A673 (cell line): ENCODE data around the gene GNRH2. TPM values are rescaled to one million over a fixed set of nuclear protein-coding genes. Genes with fewer than 3 reads are reported as not detected.

Experiments
- BruUV-seq: library from RNA; stranded (reverse); fragments of 400-500 nt; replicated peaks from 2 replicates; lab custom pipeline; 2021; lab: Mats Ljungman, UMichigan
- CTCF ChIA-PET: fragments of 300-600 bp; sonication (Branson Sonifier 250); formaldehyde crosslinking; loops from one replicate; lab custom pipeline; 2022; ENCODE audit warnings: antibody characterized with exemption; lab: Charles Lee
- POLR2A ChIA-PET: fragments of 300-600 bp; sonication (Branson Sonifier 250); formaldehyde crosslinking; loops from one replicate; lab custom pipeline; 2022; ENCODE audit warnings: antibody characterized with exemption; ENCODE audit not compliant: low non-redundant PET; lab: Charles Lee
- DNase-seq: peaks from one replicate; pipeline ENCODE4 v3.0.0-alpha.2; 2015; ENCODE audit warnings: low spot score
- H3K27ac ChIP-seq: fragments of 200-600 bp; sonication (generic); 2 replicates; pipeline ENCODE4 v1.5.1; 2016; ENCODE audit warnings: mixed run types, low read depth, mild to moderate bottlenecking, mixed read lengths, antibody characterized with exemption, low read length; ENCODE audit not compliant: poor library complexity, severe bottlenecking
- H3K27me3 ChIP-seq: fragments of 200-600 bp; sonication (generic); replicated peaks from 2 replicates; pipeline ENCODE4 v1.6.1; 2017; ENCODE audit warnings: mixed run types, low read depth, mild to moderate bottlenecking, mixed read lengths, antibody characterized with exemption, low read length; ENCODE audit not compliant: insufficient read depth, poor library complexity
- H3K36me3 ChIP-seq: fragments of 200-600 bp; sonication (generic); 2 replicates; pipeline ENCODE4 v1.6.1; 2016; ENCODE audit warnings: mixed run types, mild to moderate bottlenecking, mixed read lengths, antibody characterized with exemption, low read length; ENCODE audit not compliant: insufficient read depth, poor library complexity, severe bottlenecking
- H3K4me1 ChIP-seq: fragments of 200-600 bp; sonication (generic); 2 replicates; pipeline ENCODE4 v1.6.1; 2017; ENCODE audit warnings: mixed run types, mild to moderate bottlenecking, mixed read lengths, antibody characterized with exemption, low read length; ENCODE audit not compliant: insufficient read depth, poor library complexity, severe bottlenecking
- H3K4me3 ChIP-seq: fragments of 200-600 bp; sonication (generic); 2 replicates; pipeline ENCODE4 v1.5.1; 2016; ENCODE audit warnings: low read depth, mixed run types, mild to moderate bottlenecking, mixed read lengths, low read length; ENCODE audit not compliant: poor library complexity, severe bottlenecking
- H3K9me3 ChIP-seq: fragments of 200-600 bp; sonication (generic); 2 replicates; pipeline ENCODE4 v1.6.1; 2016; ENCODE audit warnings: mixed run types, low read depth, mild to moderate bottlenecking, mixed read lengths, antibody characterized with exemption, low read length; ENCODE audit not compliant: poor library complexity, severe bottlenecking
- EZH2 ChIP-seq: fragments of 200-600 bp; sonication (generic); IDR thresholded peaks from 2 replicates; pipeline ENCODE4 v1.6.1; 2017; ENCODE audit warnings: borderline replicate concordance, low read depth, mild to moderate bottlenecking, mixed read lengths, antibody characterized with exemption, low read length; ENCODE audit not compliant: poor library complexity, severe bottlenecking
- intact Hi-C: fragments of 100-400 bp; cut with micrococcal nuclease; formaldehyde crosslinking; loops from one replicate; pipeline ENCODE4 v1.10.0; 2022; ENCODE audit not compliant: unreplicated experiment
- total RNA-seq: library from RNA; stranded (reverse); gene quantifications from 2 replicates; pipeline ENCODE4 v1.2.3, GENCODE V29; 2021
- TF ChIP-seq, protein P1 (sequence below): fragments of 300-800, 200-600 bp; sonication (generic); conservative IDR thresholded peaks from 2 replicates; pipeline ENCODE4 v1.5.1; 2017; ENCODE audit warnings: low read depth, mild to moderate bottlenecking, antibody characterized with exemption, low read length, moderate library complexity, mixed read lengths

GNRH2 gene
- total RNA-seq, 1 experiment from 2014 or later, result 1.5 TPM

DNA sequence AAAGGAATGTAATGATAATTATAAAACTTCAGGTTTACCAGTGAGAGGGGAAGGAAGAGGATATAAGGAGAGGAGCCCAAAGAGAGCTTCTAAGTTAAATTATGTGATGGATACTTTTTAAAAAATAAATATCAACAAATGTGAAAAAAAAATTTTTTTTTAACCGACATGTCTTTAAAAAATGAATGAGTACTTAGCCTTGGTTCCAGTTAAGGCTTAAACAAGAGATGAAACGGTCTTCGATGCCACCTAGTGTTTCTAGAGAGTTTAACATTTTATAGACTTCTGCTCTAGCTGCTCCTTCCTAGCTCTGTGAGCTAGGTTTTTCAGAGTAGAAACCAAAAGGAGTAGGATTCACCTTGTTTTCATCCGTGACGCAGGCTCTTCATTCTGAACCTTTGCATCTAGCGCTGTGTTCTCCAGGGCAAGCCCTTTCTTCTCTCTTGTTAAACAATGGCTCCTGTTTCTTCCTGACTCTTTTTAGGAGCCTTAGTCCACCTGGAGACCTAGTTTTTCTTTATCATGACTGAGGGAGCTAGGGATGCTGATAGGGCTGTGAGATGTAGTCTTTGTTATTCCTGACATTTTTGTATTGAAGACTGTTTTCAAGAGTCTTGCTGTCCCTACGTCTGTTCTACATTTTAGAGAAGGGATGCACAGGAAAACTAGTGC, 42.4 kb upstream of the GNRH2 start:
- TF ChIP-seq, protein P1, sequence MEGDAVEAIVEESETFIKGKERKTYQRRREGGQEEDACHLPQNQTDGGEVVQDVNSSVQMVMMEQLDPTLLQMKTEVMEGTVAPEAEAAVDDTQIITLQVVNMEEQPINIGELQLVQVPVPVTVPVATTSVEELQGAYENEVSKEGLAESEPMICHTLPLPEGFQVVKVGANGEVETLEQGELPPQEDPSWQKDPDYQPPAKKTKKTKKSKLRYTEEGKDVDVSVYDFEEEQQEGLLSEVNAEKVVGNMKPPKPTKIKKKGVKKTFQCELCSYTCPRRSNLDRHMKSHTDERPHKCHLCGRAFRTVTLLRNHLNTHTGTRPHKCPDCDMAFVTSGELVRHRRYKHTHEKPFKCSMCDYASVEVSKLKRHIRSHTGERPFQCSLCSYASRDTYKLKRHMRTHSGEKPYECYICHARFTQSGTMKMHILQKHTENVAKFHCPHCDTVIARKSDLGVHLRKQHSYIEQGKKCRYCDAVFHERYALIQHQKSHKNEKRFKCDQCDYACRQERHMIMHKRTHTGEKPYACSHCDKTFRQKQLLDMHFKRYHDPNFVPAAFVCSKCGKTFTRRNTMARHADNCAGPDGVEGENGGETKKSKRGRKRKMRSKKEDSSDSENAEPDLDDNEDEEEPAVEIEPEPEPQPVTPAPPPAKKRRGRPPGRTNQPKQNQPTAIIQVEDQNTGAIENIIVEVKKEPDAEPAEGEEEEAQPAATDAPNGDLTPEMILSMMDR, result peak; percentile 64
- TF ChIP-seq EZH2, result no peak
- Histone ChIP-seq H3K4me3 (no peak overlapping the region), H3K4me1 (no peaks in the 10 kb centered on the region), H3K9me3 (no peaks in the 10 kb centered on the region), H3K27ac (no peak overlapping the region), H3K36me3 (peaks cover 6% of the 10 kb centered on the region), H3K27me3 (no peaks in the 10 kb centered on the region)
- intact Hi-C loops, result loop anchor here (5.0 kb wide), 1 partner anchor 304 kb away; no protein-coding TSS in a partner anchor
- CTCF ChIA-PET, result interaction anchor here (0.6 to 0.7 kb wide), 2 partner anchors 87 to 308 kb away, joined by 3 to 12 read pairs; partner anchors contain the start of gene EBF4
- peak; percentile 76 for DNase-seq
- no TSS peak for BruUV-seq
- POLR2A ChIA-PET, result no interaction called here

DNA sequence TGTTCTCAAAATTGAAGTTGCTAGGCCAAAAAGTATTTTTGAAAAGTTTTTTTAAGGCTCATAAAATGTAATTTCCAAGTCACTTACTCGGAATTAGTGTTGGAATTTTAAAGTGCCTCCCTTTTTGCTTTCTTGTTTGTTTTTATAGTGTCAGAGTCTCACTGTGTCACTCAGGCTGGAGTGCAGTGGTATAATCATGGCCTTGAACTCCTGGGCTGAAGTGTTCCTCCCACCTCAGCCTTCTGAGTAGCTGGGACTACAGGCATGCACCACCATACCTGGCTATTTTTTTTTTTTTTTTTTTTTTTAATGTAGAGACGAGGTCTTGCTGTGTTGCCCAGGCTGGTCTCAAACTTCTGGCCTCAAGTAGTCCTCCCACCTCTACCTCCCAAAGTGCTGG, 40.0 kb upstream of the GNRH2 start:
- no TSS peak for BruUV-seq
- POLR2A ChIA-PET, result no interaction called here

DNA sequence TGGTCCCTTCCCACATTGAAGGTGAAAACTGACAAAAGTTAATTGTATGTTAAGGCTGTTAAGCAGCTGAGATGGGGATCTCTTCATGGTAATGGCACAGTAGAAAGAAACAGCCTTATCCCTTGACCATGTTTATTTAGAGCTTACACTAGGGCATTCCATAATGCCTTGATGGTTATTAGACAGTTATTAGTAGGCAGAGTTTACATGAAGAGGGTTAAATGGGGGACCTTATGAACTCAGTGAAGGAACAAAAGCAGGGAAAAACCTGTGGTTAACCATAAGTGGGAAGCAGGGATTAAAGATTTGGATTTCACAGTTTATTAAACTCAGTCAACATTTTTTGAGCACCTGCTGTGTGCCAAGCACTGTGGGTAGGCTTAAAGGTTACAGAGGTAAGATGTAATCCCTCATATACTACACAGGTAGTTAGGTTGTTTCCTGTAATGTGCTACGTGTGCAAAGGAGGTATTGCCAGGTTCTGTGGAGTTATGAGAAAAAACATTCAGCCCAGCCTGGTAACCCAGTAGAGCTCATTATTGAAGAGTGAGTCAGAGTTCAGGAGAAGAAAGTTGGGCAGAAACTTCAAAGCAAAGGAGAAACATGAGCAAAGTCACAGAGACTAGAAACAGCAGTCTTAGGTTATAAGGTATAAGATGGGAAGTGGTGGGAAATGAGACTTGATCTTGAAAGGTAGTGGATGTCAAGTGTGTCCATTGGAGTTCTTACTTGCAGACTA, 32.3 kb upstream of the GNRH2 start:
- CTCF ChIA-PET, result no interaction called here
- Histone ChIP-seq H3K27ac (no peak overlapping the region), H3K4me1 (no peaks in the 10 kb centered on the region), H3K9me3 (no peaks in the 10 kb centered on the region), H3K27me3 (no peaks in the 10 kb centered on the region), H3K4me3 (no peak overlapping the region), H3K36me3 (peaks cover 14% of the 10 kb centered on the region)
- POLR2A ChIA-PET, result no interaction called here
- TF ChIP-seq EZH2, result no peak
- TF ChIP-seq, protein P1, result no peak
- no peak for DNase-seq
- intact Hi-C loops, result no loop called here
- BruUV-seq, result no TSS peak

More for the DNA sequence above, 40.0 kb upstream of the GNRH2 start:
- Histone ChIP-seq H3K27me3 (no peaks in the 10 kb centered on the region), H3K36me3 (peaks cover 22% of the 10 kb centered on the region), H3K9me3 (no peaks in the 10 kb centered on the region), H3K27ac (no peak overlapping the region), H3K4me1 (no peaks in the 10 kb centered on the region), H3K4me3 (no peak overlapping the region)
- CTCF ChIA-PET, result no interaction called here
- DNase-seq, result no peak
- intact Hi-C loops, result loop anchor here (5.0 kb wide), 1 partner anchor 306 kb away; no protein-coding TSS in a partner anchor
- TF ChIP-seq, protein P1, result no peak
- no peak for TF ChIP-seq EZH2
